ENCODE measurements around the gene GAL3ST2.

- TF ChIP-seq CTCF (IDR thresholded peaks at IDR 0.05) = no peak
- TF ChIP-seq POLR2A (IDR thresholded peaks at IDR 0.05) = no peak
These were observed 2.9 kb upstream of the GAL3ST2 start for GRCh38 chr2:241773511-241774418.

All from body of pancreas (tissue), 4 donors.